Activated CD4-positive, alpha-beta T cell treated with anti-CD3 and anti-CD28 coated beads, Interleukin-2, amount 10 ng/mL, durations not matched to agents 7 days and 5 days (primary cell): ENCODE results near the gene APOF. TPM values are rescaled to one million over a fixed set of nuclear protein-coding genes. Genes with fewer than 3 reads are reported as not detected.
"Not testable (repeated sequence)": the region's sequence is repeated elsewhere in the genome, so short reads cannot be mapped to it uniquely, and the experiment has no call there.

Experiments
- CTCF ChIA-PET: fragments of 350-600 bp; sonication (Branson Sonifier 250); formaldehyde crosslinking; loops from one replicate; lab custom pipeline; 2021; ENCODE audit warnings: antibody characterized with exemption; lab: Charles Lee
- POLR2A ChIA-PET: fragments of 350-600 bp; sonication (Branson Sonifier 250); formaldehyde crosslinking; loops from one replicate; lab custom pipeline; 2021; ENCODE audit warnings: antibody characterized with exemption; lab: Charles Lee
- DNase-seq: peaks from one replicate; pipeline ENCODE4 v3.0.0-alpha.2; 2020
- H3K27ac Mint-ChIP-seq: one replicate; pipeline ENCODE4 v1.8.0; 2021; ENCODE audit warnings: mild to moderate bottlenecking, moderate library complexity, mixed read lengths
- H3K27me3 Mint-ChIP-seq: one replicate; pipeline ENCODE4 v1.8.0; 2021; ENCODE audit warnings: mixed read lengths
- H3K36me3 Mint-ChIP-seq: one replicate; pipeline ENCODE4 v1.8.0; 2021; ENCODE audit warnings: low read depth, mixed read lengths
- H3K4me1 Mint-ChIP-seq: one replicate; pipeline ENCODE4 v1.8.0; 2021; ENCODE audit warnings: mixed read lengths
- H3K4me3 Mint-ChIP-seq: one replicate; pipeline ENCODE4 v1.8.0; 2021; ENCODE audit warnings: mild to moderate bottlenecking, moderate library complexity, mixed read lengths
- H3K9me3 Mint-ChIP-seq: one replicate; pipeline ENCODE4 v1.8.0; 2021; ENCODE audit warnings: mixed read lengths
- total RNA-seq, 2 experiments: library from RNA; stranded (reverse); gene quantifications; one replicate each; pipeline ENCODE4 v1.2.3, GENCODE V29; 2021

Gene APOF
- total RNA-seq: not detected

GRCh38 chr12:56362130-56363059 is at the start of gene APOF:
TSS of gene APOF (minus strand) at chr12:56362857. CDS start at chr12:56362745, 112 bp downstream.
- CTCF ChIA-PET: interaction anchor here (1.0 to 1.6 kb wide), 3 partner anchors 101 to 347 kb away, joined by 3 to 4 read pairs (median 4); no protein-coding TSS in a partner anchor
- Mint-ChIP-seq H3K27ac (peak within 1 kb of the TSS; percentile 99), H3K36me3 (peaks cover 19% of the 10 kb centered on the region), H3K9me3 (no peaks in the 10 kb centered on the region), H3K4me1 (peaks cover 27% of the 10 kb centered on the region), H3K4me3 (peak within 1 kb of the TSS; percentile 91), H3K27me3 (no peaks in the 10 kb centered on the region)
- DNase-seq: no peak
- POLR2A ChIA-PET: no interaction called here

GRCh38 chr12:56411781-56412639 is 49.4 kb upstream of the APOF start:
- Mint-ChIP-seq H3K27ac (no peak overlapping the region), H3K4me1 (no peaks in the 10 kb centered on the region), H3K27me3 (no peaks in the 10 kb centered on the region), H3K9me3 (no peaks in the 10 kb centered on the region), H3K4me3 (no peak overlapping the region), H3K36me3 (peaks cover 5% of the 10 kb centered on the region)
- ChIA-PET POLR2A (no interaction called here), CTCF (interaction anchor here (0.5 to 1.5 kb wide), 5 partner anchors 13 to 222 kb away, joined by 3 to 5 read pairs (median 4); no protein-coding TSS in a partner anchor)
- DNase-seq: no peak

- ChIA-PET POLR2A (no interaction called here), CTCF (interaction anchor here (0.6 to 2.4 kb wide), 4 partner anchors 11 to 17 kb away, joined by 4 to 8 read pairs (median 4); no protein-coding TSS in a partner anchor)
- H3K27ac Mint-ChIP-seq: no peak overlapping the region
- no peaks in the 10 kb centered on the region for H3K27me3 Mint-ChIP-seq
- H3K36me3 Mint-ChIP-seq: peaks cover 2% of the 10 kb centered on the region
- H3K4me3 Mint-ChIP-seq: no peak overlapping the region
- H3K9me3 Mint-ChIP-seq: no peaks in the 10 kb centered on the region
- no peaks in the 10 kb centered on the region for H3K4me1 Mint-ChIP-seq
- DNase-seq: no peak
Measured at GRCh38 chr12:56410768-56411167, 48.1 kb upstream of the APOF start.

GRCh38 chr12:56408799-56409417 is 46.3 kb upstream of the APOF start:
- Mint-ChIP-seq H3K9me3 (no peaks in the 10 kb centered on the region), H3K27ac (no peak overlapping the region), H3K27me3 (no peaks in the 10 kb centered on the region), H3K4me1 (no peaks in the 10 kb centered on the region), H3K36me3 (no peaks in the 10 kb centered on the region), H3K4me3 (no peak overlapping the region)
- POLR2A ChIA-PET: no interaction called here
- CTCF ChIA-PET: interaction anchor here (2.4 kb wide), 1 partner anchor 14 kb away, joined by 8 read pairs; no protein-coding TSS in a partner anchor
- no peak for DNase-seq

GRCh38 chr12:56404227-56404626 is 41.6 kb upstream of the APOF start:
- DNase-seq, H3K4me3 Mint-ChIP-seq, H3K36me3 Mint-ChIP-seq, H3K9me3 Mint-ChIP-seq, H3K27me3 Mint-ChIP-seq, H3K4me1 Mint-ChIP-seq, POLR2A ChIA-PET, CTCF ChIA-PET, H3K27ac Mint-ChIP-seq: not testable (repeated sequence)

- CTCF ChIA-PET: interaction anchor here (0.8 kb wide), 1 partner anchor 13 kb away, joined by 3 read pairs; no protein-coding TSS in a partner anchor
Measured at GRCh38 chr12:56401612-56402011, 39.0 kb upstream of the APOF start.

GRCh38 chr12:56401125-56401524 is 38.5 kb upstream of the APOF start:
- POLR2A ChIA-PET, H3K4me1 Mint-ChIP-seq, H3K27ac Mint-ChIP-seq, H3K4me3 Mint-ChIP-seq, CTCF ChIA-PET, DNase-seq, H3K9me3 Mint-ChIP-seq, H3K36me3 Mint-ChIP-seq, H3K27me3 Mint-ChIP-seq: not testable (repeated sequence)

More at GRCh38 chr12:56401612-56402011, 39.0 kb upstream of the APOF start:
- H3K4me3 Mint-ChIP-seq, H3K9me3 Mint-ChIP-seq, H3K27ac Mint-ChIP-seq, H3K27me3 Mint-ChIP-seq, H3K4me1 Mint-ChIP-seq, DNase-seq, POLR2A ChIA-PET, H3K36me3 Mint-ChIP-seq: not testable (repeated sequence)

- CTCF ChIA-PET: interaction anchor here (0.6 kb wide), 2 partner anchors 11 to 26 kb away, joined by 4 to 6 read pairs; no protein-coding TSS in a partner anchor
- H3K36me3 Mint-ChIP-seq, H3K27me3 Mint-ChIP-seq, H3K4me1 Mint-ChIP-seq, DNase-seq, H3K4me3 Mint-ChIP-seq, H3K27ac Mint-ChIP-seq, H3K9me3 Mint-ChIP-seq, POLR2A ChIA-PET: not testable (repeated sequence)
Measured at GRCh38 chr12:56399466-56399865, 36.8 kb upstream of the APOF start.

- POLR2A ChIA-PET: no interaction called here
- DNase-seq: no peak
- Mint-ChIP-seq H3K27ac (no peak overlapping the region), H3K9me3 (peaks cover 4% of the 10 kb centered on the region), H3K36me3 (no peaks in the 10 kb centered on the region), H3K27me3 (no peaks in the 10 kb centered on the region), H3K4me3 (no peak overlapping the region), H3K4me1 (no peaks in the 10 kb centered on the region)
- CTCF ChIA-PET: interaction anchor here (1.5 kb wide), 1 partner anchor 14 kb away, joined by 6 read pairs; no protein-coding TSS in a partner anchor
Measured at GRCh38 chr12:56398324-56398723, 35.7 kb upstream of the APOF start.

- no peaks in the 10 kb centered on the region for H3K4me1 Mint-ChIP-seq
- H3K36me3 Mint-ChIP-seq: no peaks in the 10 kb centered on the region
- no peak for DNase-seq
- H3K27ac Mint-ChIP-seq: no peak overlapping the region
- ChIA-PET POLR2A (no interaction called here), CTCF (interaction anchor here (0.6 to 1.9 kb wide), 4 partner anchors 11 to 97 kb away, joined by 3 to 6 read pairs (median 5); no protein-coding TSS in a partner anchor)
- H3K9me3 Mint-ChIP-seq: no peaks in the 10 kb centered on the region
- no peak overlapping the region for H3K4me3 Mint-ChIP-seq
- H3K27me3 Mint-ChIP-seq: no peaks in the 10 kb centered on the region
Measured at GRCh38 chr12:56392331-56392730, 29.7 kb upstream of the APOF start.

GRCh38 chr12:56391721-56392120 is 29.1 kb upstream of the APOF start:
- CTCF ChIA-PET: interaction anchor here (0.6 to 1.9 kb wide), 4 partner anchors 10 to 97 kb away, joined by 3 to 6 read pairs (median 5); no protein-coding TSS in a partner anchor
- H3K36me3 Mint-ChIP-seq: no peaks in the 10 kb centered on the region
- H3K4me3 Mint-ChIP-seq: no peak overlapping the region
- H3K27ac Mint-ChIP-seq: no peak overlapping the region
- no peaks in the 10 kb centered on the region for H3K4me1 Mint-ChIP-seq
- POLR2A ChIA-PET: no interaction called here
- H3K27me3 Mint-ChIP-seq: no peaks in the 10 kb centered on the region
- H3K9me3 Mint-ChIP-seq: no peaks in the 10 kb centered on the region
- no peak for DNase-seq

- no peaks in the 10 kb centered on the region for H3K9me3 Mint-ChIP-seq
- H3K36me3 Mint-ChIP-seq: no peaks in the 10 kb centered on the region
- CTCF ChIA-PET: interaction anchor here (0.6 to 1.1 kb wide), 2 partner anchors 13 to 35 kb away, joined by 3 read pairs; no protein-coding TSS in a partner anchor
- no peaks in the 10 kb centered on the region for H3K27me3 Mint-ChIP-seq
- POLR2A ChIA-PET: no interaction called here
- H3K4me1 Mint-ChIP-seq: no peaks in the 10 kb centered on the region
- H3K27ac Mint-ChIP-seq: no peak overlapping the region
- no peak for DNase-seq
- H3K4me3 Mint-ChIP-seq: no peak overlapping the region
Measured at GRCh38 chr12:56389412-56389811, 26.8 kb upstream of the APOF start.
